Globus pallidus (tissue), 1 donor: Measurements from ENCODE around the gene FIGNL2.
"Not testable (repeated sequence)": the region's sequence is repeated elsewhere in the genome, so short reads cannot be mapped to it uniquely, and the experiment has no call there.

Source experiments
- DNase-seq: peaks from one replicate; pipeline ENCODE4 v3.0.0-alpha.2; 2015; ENCODE audit warnings: low spot score

FIGNL2 gene

GRCh38 chr12:51818086-51818485 is 30.4 kb downstream of the FIGNL2 start:
- DNase-seq: no peak

- DNase-seq: no peak
These were observed 31.2 kb downstream of the FIGNL2 start for GRCh38 chr12:51817027-51817953.

- DNase-seq: no peak
These were observed 32.9 kb downstream of the FIGNL2 start for GRCh38 chr12:51815571-51815970.

- DNase-seq: peak; percentile 70
These were observed 34.0 kb downstream of the FIGNL2 start for GRCh38 chr12:51814311-51815088.

- DNase-seq: no peak
These were observed 34.6 kb downstream of the FIGNL2 start for GRCh38 chr12:51813931-51814310.

- DNase-seq: no peak
These were observed 35.6 kb downstream of the FIGNL2 start for GRCh38 chr12:51812871-51813270.

GRCh38 chr12:51811203-51812202 is 37.0 kb downstream of the FIGNL2 start:
- no peak for DNase-seq

GRCh38 chr12:51809193-51809592 is 39.3 kb downstream of the FIGNL2 start:
- no peak for DNase-seq

GRCh38 chr12:51806896-51807295 is 41.6 kb downstream of the FIGNL2 start:
- no peak for DNase-seq

- DNase-seq: no peak
These were observed 47.5 kb downstream of the FIGNL2 start for GRCh38 chr12:51801027-51801426.

GRCh38 chr12:51798501-51798900 is 50.0 kb downstream of the FIGNL2 start:
- no peak for DNase-seq

GRCh38 chr12:51798051-51798450 is 50.5 kb downstream of the FIGNL2 start:
- not testable (repeated sequence) for DNase-seq

- DNase-seq: no peak
These were observed 51.2 kb downstream of the FIGNL2 start for GRCh38 chr12:51797301-51797700.

GRCh38 chr12:51793201-51793600 is 55.3 kb downstream of the FIGNL2 start:
- no peak for DNase-seq

GRCh38 chr12:51792417-51792816 is 56.1 kb downstream of the FIGNL2 start:
- no peak for DNase-seq

- DNase-seq: no peak
These were observed 59.6 kb downstream of the FIGNL2 start for GRCh38 chr12:51788876-51789275.

- DNase-seq: no peak
These were observed 62.6 kb downstream of the FIGNL2 start for GRCh38 chr12:51785906-51786305.

- DNase-seq: no peak
These were observed 63.8 kb downstream of the FIGNL2 start for GRCh38 chr12:51784688-51785087.

GRCh38 chr12:51779876-51780275 is 68.6 kb downstream of the FIGNL2 start:
- peak; percentile 56 for DNase-seq

- no peak for DNase-seq
These were observed 70.5 kb downstream of the FIGNL2 start for GRCh38 chr12:51777973-51778372.

GRCh38 chr12:51777457-51777856 is 71.1 kb downstream of the FIGNL2 start:
- no peak for DNase-seq

- no peak for DNase-seq
These were observed 73.6 kb downstream of the FIGNL2 start for GRCh38 chr12:51774933-51775332.
